ENCODE measurements around the gene SDCBP2. TPM values are rescaled to one million over a fixed set of nuclear protein-coding genes. Genes with fewer than 3 reads are reported as not detected.

SDCBP2 gene
- polyA plus RNA-seq, 1 donor (not counting 4 experiments of a cell fraction or from before 2014, with no cell fraction given) = 36.0 TPM

GRCh38 chr20:1364106-1364505 lies 35.2 kb upstream of the SDCBP2 start:
- Histone ChIP-seq H3K9me1 (ENCODE audit: control insufficient read depth, extremely low read depth, insufficient read depth, low read length) (peaks cover 2% of the 10 kb centered on the region), H2AFZ (ENCODE audit: control insufficient read depth, low read length) (no peak overlapping the region), H3K4me3 (ENCODE audit: control insufficient read depth in 2 of 3, extremely low read depth in 1 of 3, insufficient read depth in 2 of 3, low read depth in 1 of 3, low read length in 3 of 3) (no peak overlapping the region), H3K4me2 (ENCODE audit: control insufficient read depth, extremely low read depth, insufficient read depth, low read depth, low read length) (no peak overlapping the region), H3K27ac (ENCODE audit: control insufficient read depth, insufficient read depth, low read length) (no peak overlapping the region), H3K36me3 (ENCODE audit: control insufficient read depth in 2 of 2, extremely low read depth in 1 of 2, insufficient read depth in 2 of 2, low read length in 2 of 2) (peaks cover 12 to 27% of the 10 kb centered on the region in 2 experiments), H3K9ac (ENCODE audit: control insufficient read depth, extremely low read depth, insufficient read depth, low read length) (no peak overlapping the region), H4K20me1 (ENCODE audit: control insufficient read depth, extremely low read depth, insufficient read depth, low read length) (peaks cover 4% of the 10 kb centered on the region), H3K4me1 (ENCODE audit: control insufficient read depth, extremely low read depth, insufficient read depth, low read length) (peaks cover 7% of the 10 kb centered on the region), H3K9me3 (ENCODE audit: control insufficient read depth, low read depth, low read length) (no peaks in the 10 kb centered on the region), H3K27me3 (ENCODE audit: control insufficient read depth, extremely low read depth, insufficient read depth, low read length) (no peaks in the 10 kb centered on the region), H3K79me2 (ENCODE audit: control insufficient read depth, insufficient read depth, low read length) (peaks cover 18% of the 10 kb centered on the region)
- FAIRE-seq = no peak
- dilution Hi-C loops (cut with MboI; ENCODE audit: extremely low pct_ligation_motif_present, low sequenced_read_pairs) = no loop called here
- DNase-seq (ENCODE audit: low read depth, low spot score) = no peak
- no peak for TF ChIP-seq CTCF (optimal IDR thresholded peaks at IDR 0.05 in 1 of 3, IDR thresholded peaks at IDR 0.05 in 1 of 3, conservative IDR thresholded peaks at IDR 0.05 in 1 of 3; ENCODE audit: extremely low read depth in 1 of 3, insufficient read depth in 2 of 3, low read length in 3 of 3)

- no peak overlapping the region for H3K27ac ChIP-seq (ENCODE audit: control insufficient read depth, insufficient read depth, low read length)
These were observed 34.6 kb upstream of the SDCBP2 start for GRCh38 chr20:1363522-1363921.

More at GRCh38 chr20:1363522-1363921, 34.6 kb upstream of the SDCBP2 start:
- Histone ChIP-seq H3K4me1 (ENCODE audit: control insufficient read depth, extremely low read depth, insufficient read depth, low read length) (peaks cover 3% of the 10 kb centered on the region), H4K20me1 (ENCODE audit: control insufficient read depth, extremely low read depth, insufficient read depth, low read length) (peaks cover 2% of the 10 kb centered on the region), H3K36me3 (ENCODE audit: control insufficient read depth in 2 of 2, extremely low read depth in 1 of 2, insufficient read depth in 2 of 2, low read length in 2 of 2) (peaks cover 12 to 22% of the 10 kb centered on the region in 2 experiments), H3K9me3 (ENCODE audit: control insufficient read depth, low read depth, low read length) (no peaks in the 10 kb centered on the region), H3K79me2 (ENCODE audit: control insufficient read depth, insufficient read depth, low read length) (peaks cover 13% of the 10 kb centered on the region), H3K9ac (ENCODE audit: control insufficient read depth, extremely low read depth, insufficient read depth, low read length) (no peak overlapping the region), H2AFZ (ENCODE audit: control insufficient read depth, low read length) (no peak overlapping the region), H3K4me2 (ENCODE audit: control insufficient read depth, extremely low read depth, insufficient read depth, low read depth, low read length) (no peak overlapping the region), H3K27me3 (ENCODE audit: control insufficient read depth, extremely low read depth, insufficient read depth, low read length) (no peaks in the 10 kb centered on the region), H3K4me3 (ENCODE audit: control insufficient read depth in 2 of 3, extremely low read depth in 1 of 3, insufficient read depth in 2 of 3, low read depth in 1 of 3, low read length in 3 of 3) (no peak overlapping the region), H3K9me1 (ENCODE audit: control insufficient read depth, extremely low read depth, insufficient read depth, low read length) (peaks cover 2% of the 10 kb centered on the region)
- FAIRE-seq = no peak
- no peak for DNase-seq (ENCODE audit: low read depth, low spot score)
- TF ChIP-seq EZH2 (IDR thresholded peaks at IDR 0.05; ENCODE audit: low read length) (no peak), CTCF (optimal IDR thresholded peaks at IDR 0.05 in 1 of 3, IDR thresholded peaks at IDR 0.05 in 1 of 3, conservative IDR thresholded peaks at IDR 0.05 in 1 of 3; ENCODE audit: extremely low read depth in 1 of 3, insufficient read depth in 2 of 3, low read length in 3 of 3) (no peak)
- dilution Hi-C loops (cut with MboI; ENCODE audit: extremely low pct_ligation_motif_present, low sequenced_read_pairs) = no loop called here

Data from keratinocyte (primary cell).